Measurements from ENCODE around the gene APBA3. TPM values are rescaled to one million over a fixed set of nuclear protein-coding genes. Genes with fewer than 3 reads are reported as not detected.

Gene APBA3
- total RNA-seq, 4 donors from 2014 or later: 12.5 to 30.4 (median 21.3) TPM

DNA sequence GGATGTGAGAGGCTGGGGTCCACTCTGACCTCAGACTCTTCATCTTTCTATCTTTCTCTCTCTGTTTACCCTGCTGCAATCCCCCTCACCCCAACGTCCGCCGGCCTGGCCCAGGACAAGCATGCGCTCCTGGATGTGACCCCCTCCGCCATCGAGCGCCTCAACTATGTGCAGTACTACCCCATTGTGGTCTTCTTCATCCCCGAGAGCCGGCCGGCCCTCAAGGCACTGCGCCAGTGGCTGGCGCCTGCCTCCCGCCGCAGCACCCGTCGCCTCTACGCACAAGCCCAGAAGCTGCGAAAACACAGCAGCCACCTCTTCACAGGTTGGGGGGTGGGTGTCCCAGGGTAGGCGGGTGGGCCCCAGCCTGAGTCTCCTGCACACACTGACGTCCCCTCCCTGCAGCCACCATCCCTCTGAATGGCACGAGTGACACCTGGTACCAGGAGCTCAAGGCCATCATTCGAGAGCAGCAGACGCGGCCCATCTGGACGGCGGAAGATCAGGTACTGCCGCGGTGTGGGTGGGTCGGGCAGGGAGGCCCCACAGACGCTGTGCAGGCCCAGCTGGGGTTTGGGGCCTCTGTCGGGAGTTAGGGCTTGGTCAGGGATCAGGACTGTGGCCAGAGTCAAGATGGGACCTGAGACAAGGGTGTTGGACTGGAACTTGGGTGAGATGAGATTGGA lies 15.0 kb downstream of the APBA3 start:
- 65 to 67% methylated on average over 5 to 8 of the region's 31 CpGs for WGBS, 2 donors (ENCODE audit: low coverage in 1 of 2)
- peaks cover 28% of the 10 kb centered on the region for H3K27me3 ChIP-seq
- no peaks in the 10 kb centered on the region for H3K9me3 ChIP-seq
- ATAC-seq: no peak
- H3K36me3 ChIP-seq: peaks cover 0 to 23% of the 10 kb centered on the region in 2 donors
- H3K4me1 ChIP-seq: no peaks in the 10 kb centered on the region
- TF ChIP-seq POLR2A (IDR thresholded peaks at IDR 0.05) (no peak), POLR2AphosphoS5 (IDR thresholded peaks at IDR 0.05) (no peak), EP300 (IDR thresholded peaks at IDR 0.05) (no peak)
- TF ChIP-seq, protein P1, sequence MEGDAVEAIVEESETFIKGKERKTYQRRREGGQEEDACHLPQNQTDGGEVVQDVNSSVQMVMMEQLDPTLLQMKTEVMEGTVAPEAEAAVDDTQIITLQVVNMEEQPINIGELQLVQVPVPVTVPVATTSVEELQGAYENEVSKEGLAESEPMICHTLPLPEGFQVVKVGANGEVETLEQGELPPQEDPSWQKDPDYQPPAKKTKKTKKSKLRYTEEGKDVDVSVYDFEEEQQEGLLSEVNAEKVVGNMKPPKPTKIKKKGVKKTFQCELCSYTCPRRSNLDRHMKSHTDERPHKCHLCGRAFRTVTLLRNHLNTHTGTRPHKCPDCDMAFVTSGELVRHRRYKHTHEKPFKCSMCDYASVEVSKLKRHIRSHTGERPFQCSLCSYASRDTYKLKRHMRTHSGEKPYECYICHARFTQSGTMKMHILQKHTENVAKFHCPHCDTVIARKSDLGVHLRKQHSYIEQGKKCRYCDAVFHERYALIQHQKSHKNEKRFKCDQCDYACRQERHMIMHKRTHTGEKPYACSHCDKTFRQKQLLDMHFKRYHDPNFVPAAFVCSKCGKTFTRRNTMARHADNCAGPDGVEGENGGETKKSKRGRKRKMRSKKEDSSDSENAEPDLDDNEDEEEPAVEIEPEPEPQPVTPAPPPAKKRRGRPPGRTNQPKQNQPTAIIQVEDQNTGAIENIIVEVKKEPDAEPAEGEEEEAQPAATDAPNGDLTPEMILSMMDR (IDR thresholded peaks at IDR 0.05): no peak
- no peak overlapping the region for H3K4me3 ChIP-seq
- no peak overlapping the region for H3K27ac ChIP-seq

DNA sequence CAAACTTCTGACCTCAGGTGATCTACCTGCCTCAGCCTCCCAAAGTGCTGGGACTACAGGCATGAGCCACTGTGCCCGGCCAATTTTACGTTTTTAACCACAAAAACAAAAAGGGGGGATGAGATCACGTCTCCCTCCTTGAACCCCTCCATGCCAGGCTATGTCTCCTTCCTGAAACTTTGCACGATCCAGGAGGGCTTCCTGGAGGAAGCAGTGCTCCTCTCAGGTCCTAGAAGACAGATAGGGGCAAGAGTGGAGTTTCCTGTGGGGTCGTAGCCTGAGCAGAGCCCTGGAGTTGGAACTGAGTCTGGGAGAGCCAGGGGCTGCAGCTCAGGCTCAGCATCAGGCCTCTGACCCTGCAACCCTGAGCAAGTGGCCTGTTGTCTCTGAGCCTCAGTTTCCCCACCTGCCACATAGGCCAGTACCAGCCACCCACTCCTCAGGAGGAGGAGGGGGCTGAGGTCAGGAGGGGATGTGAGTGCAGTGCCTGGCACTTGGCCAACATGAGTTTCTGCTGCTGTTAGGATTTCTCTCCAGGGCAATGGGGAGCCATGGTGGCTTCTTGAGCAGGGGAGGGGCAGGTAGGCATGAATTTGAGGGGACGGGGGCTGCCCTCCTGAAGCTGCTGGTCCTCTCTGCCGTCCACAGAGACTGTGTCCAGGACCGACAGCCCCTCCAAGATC lies 16.0 kb downstream of the APBA3 start:
- Histone ChIP-seq H3K36me3 (peaks cover 0 to 13% of the 10 kb centered on the region in 2 donors), H3K9me3 (no peaks in the 10 kb centered on the region), H3K4me3 (no peak overlapping the region), H3K27ac (no peak overlapping the region), H3K27me3 (peaks cover 28% of the 10 kb centered on the region), H3K4me1 (no peaks in the 10 kb centered on the region)
- WGBS, 2 donors (ENCODE audit: low coverage in 1 of 2): 67% methylated on average over 5 of the region's 8 CpGs; no CpG with 5 or more reads in 1 of the 2 donors
- ATAC-seq: no peak
- no peak for TF ChIP-seq POLR2A (IDR thresholded peaks at IDR 0.05)
- no peak for TF ChIP-seq EP300 (IDR thresholded peaks at IDR 0.05)
- TF ChIP-seq POLR2AphosphoS5 (IDR thresholded peaks at IDR 0.05): no peak
- TF ChIP-seq, protein P1 (IDR thresholded peaks at IDR 0.05): no peak

DNA sequence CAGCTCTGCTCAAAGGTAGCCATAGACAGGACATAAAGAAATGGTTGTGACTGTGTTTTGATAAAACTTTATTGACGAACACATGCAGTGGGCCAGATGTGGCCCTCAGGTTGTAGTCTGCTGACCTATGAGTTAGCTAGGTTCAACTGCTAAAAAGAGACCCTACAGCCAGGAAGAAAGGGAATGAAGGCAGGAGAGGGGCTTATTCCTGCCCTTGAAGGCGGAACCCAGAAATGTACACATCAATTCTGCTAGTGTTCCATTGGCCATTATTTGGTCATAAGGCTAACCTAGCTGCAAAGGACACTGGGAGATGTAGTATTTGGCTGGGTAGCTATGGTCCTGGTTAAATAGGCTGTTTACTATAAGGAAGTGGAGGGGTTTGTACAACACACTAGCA lies 18.0 kb downstream of the APBA3 start:
- ATAC-seq: no peak
- TF ChIP-seq, protein P1 (IDR thresholded peaks at IDR 0.05): no peak
- TF ChIP-seq POLR2A (IDR thresholded peaks at IDR 0.05): no peak
- TF ChIP-seq POLR2AphosphoS5 (IDR thresholded peaks at IDR 0.05): no peak
- TF ChIP-seq EP300 (IDR thresholded peaks at IDR 0.05): no peak

DNA sequence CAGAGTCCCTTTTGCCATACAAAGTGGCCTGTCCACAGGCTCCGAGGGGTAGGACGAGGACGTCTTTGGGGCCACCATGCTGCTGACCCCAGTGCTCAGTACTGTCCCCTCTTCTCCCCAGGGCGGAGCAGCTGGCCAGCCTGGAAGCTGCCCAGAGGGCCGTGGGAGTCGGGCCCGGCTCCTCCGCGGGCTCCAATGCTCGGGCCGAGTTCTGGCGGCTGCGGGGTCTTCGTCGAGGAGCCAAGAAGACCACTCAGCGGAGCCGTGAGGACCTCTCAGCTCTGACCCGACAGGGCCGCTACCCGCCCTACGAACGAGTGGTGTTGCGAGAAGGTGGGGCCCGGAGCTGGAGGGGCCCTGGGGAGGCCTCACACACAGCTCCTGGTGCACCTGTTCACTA lies 21.1 kb downstream of the APBA3 start:
- no peak for ATAC-seq
- no peak overlapping the region for H3K4me3 ChIP-seq
- WGBS, 2 donors (ENCODE audit: low coverage in 1 of 2): 90% methylated on average over 4 of the region's 24 CpGs; no CpG with 5 or more reads in 1 of the 2 donors

More for the DNA sequence above, 18.0 kb downstream of the APBA3 start:
- Histone ChIP-seq H3K4me3 (no peak overlapping the region), H3K36me3 (no peaks in the 10 kb centered on the region), H3K9me3 (no peaks in the 10 kb centered on the region), H3K27ac (no peak overlapping the region), H3K27me3 (peaks cover 34% of the 10 kb centered on the region), H3K4me1 (no peaks in the 10 kb centered on the region)
- WGBS, 2 donors (ENCODE audit: low coverage in 1 of 2): 90 to 100% methylated on average over 1 to 2 of the region's 2 CpGs

More for the DNA sequence above, 21.1 kb downstream of the APBA3 start:
- Histone ChIP-seq H3K27ac (no peak overlapping the region), H3K36me3 (no peaks in the 10 kb centered on the region), H3K9me3 (no peaks in the 10 kb centered on the region), H3K27me3 (peaks cover 23% of the 10 kb centered on the region), H3K4me1 (no peaks in the 10 kb centered on the region)
- TF ChIP-seq POLR2A (IDR thresholded peaks at IDR 0.05) (no peak), EP300 (IDR thresholded peaks at IDR 0.05) (no peak), POLR2AphosphoS5 (IDR thresholded peaks at IDR 0.05) (no peak)
- TF ChIP-seq, protein P1 (IDR thresholded peaks at IDR 0.05): no peak
